Measurements from ENCODE around the gene FRMPD2. TPM values are rescaled to one million over a fixed set of nuclear protein-coding genes. Genes with fewer than 3 reads are reported as not detected.

FRMPD2 gene
- polyA plus RNA-seq, 1 of the 3 experiments (the other 2 are of a cell fraction) = 0.02 TPM

GRCh38 chr10:48240196-48240595, 34.3 kb downstream of the FRMPD2 start:
- H3K4me3 ChIP-seq (ENCODE audit: low read depth in 2 of 2, low read length in 1 of 2) = no peak overlapping the region
- no peaks in the 10 kb centered on the region for H3K9me3 ChIP-seq
- H3K4me1 ChIP-seq (ENCODE audit: control insufficient read depth in 1 of 2, insufficient read depth in 2 of 2, low read depth in 1 of 2, low read length in 1 of 2) = peaks cover 0 to 3% of the 10 kb centered on the region in 2 experiments; a peak in 1 of 4 replicates
- POLR2A ChIA-PET = no interaction called here
- H3K27ac ChIP-seq (ENCODE audit: low read depth in 2 of 2, low read length in 1 of 2) = no peak overlapping the region
- DNase-seq = no peak
- H3K4me2 ChIP-seq = no peak overlapping the region
- no peaks in the 10 kb centered on the region for H3K79me2 ChIP-seq (ENCODE audit: insufficient read depth)
- H3K9me2 ChIP-seq = no peaks in the 10 kb centered on the region
- H3K27me3 ChIP-seq (ENCODE audit: insufficient read depth) = no peaks in the 10 kb centered on the region
- H2AFZ ChIP-seq (ENCODE audit: low read depth) = no peak overlapping the region
- H4K20me1 ChIP-seq (ENCODE audit: insufficient read depth) = no peaks in the 10 kb centered on the region
- no peak overlapping the region for H3K9ac ChIP-seq
- WGBS (ENCODE audit: low lambda C conversion rate) = 74% methylated on average over 7 of the region's 7 CpGs
- CTCF ChIA-PET = interaction anchor here (1.3 kb wide), 1 partner anchor 9 kb away, joined by 3 read pairs; no protein-coding TSS in a partner anchor
- no peaks in the 10 kb centered on the region for H3F3A ChIP-seq (replicated peaks; ENCODE audit: insufficient read depth)
- TF ChIP-seq GATA2 (CRISPR knock-in tag; IDR thresholded peaks at IDR 0.05) (no peak), FOXJ3 (CRISPR knock-in tag; IDR thresholded peaks at IDR 0.05) (no peak), RCOR1 (IDR thresholded peaks at IDR 0.05; ENCODE audit: low read length) (no peak), POLR2AphosphoS5 (IDR thresholded peaks at IDR 0.05; ENCODE audit: low read depth, low read length) (no peak), SMC3 (IDR thresholded peaks at IDR 0.05; ENCODE audit: low read depth, low read length) (no peak), JUND (IDR thresholded peaks at IDR 0.05) (no peak), REST (IDR thresholded peaks at IDR 0.05; ENCODE audit: low read depth, low read length) (no peak), RAD21 (IDR thresholded peaks at IDR 0.05; ENCODE audit: low read length) (no peak), ELF1 (IDR thresholded peaks at IDR 0.05) (no peak)
- no peaks in the 10 kb centered on the region for H3K36me3 ChIP-seq (replicated peaks in 1 of 2; ENCODE audit: control insufficient read depth in 1 of 2, insufficient read depth in 2 of 2, low read length in 1 of 2)

DNA sequence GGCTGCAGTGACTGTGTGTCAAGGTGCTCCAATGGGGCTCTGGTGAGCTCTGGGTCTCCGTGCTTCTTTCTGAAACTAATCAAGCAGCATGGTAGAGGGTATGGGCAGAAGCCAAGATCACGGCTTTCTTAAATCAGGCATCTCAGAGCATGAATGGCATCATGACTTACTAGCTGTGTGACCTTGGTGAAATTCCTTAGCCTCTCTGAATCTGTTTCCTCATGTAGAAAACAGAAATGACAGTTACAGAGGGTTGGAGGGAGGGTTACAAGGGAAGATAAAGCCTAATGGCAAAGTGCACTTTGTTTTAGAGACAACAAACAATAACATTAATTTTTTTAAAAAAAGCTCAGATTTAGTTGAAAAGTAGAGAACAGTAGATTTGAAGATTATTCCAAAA, 34.9 kb downstream of the FRMPD2 start:
- WGBS (ENCODE audit: low lambda C conversion rate) = 33% methylated on average over 2 of the region's 2 CpGs
- H3K27ac ChIP-seq (ENCODE audit: low read depth in 2 of 2, low read length in 1 of 2) = no peak overlapping the region
- H3K4me3 ChIP-seq (ENCODE audit: low read depth in 2 of 2, low read length in 1 of 2) = no peak overlapping the region
- H3K9me2 ChIP-seq = no peaks in the 10 kb centered on the region
- no peak overlapping the region for H3K4me2 ChIP-seq
- no peaks in the 10 kb centered on the region for H3K79me2 ChIP-seq (ENCODE audit: insufficient read depth)
- DNase-seq = no peak
- CTCF ChIA-PET = interaction anchor here (1.3 kb wide), 1 partner anchor 8 kb away, joined by 3 read pairs; no protein-coding TSS in a partner anchor
- H3K27me3 ChIP-seq (ENCODE audit: insufficient read depth) = no peaks in the 10 kb centered on the region
- no peaks in the 10 kb centered on the region for H3K9me3 ChIP-seq
- no peak overlapping the region for H2AFZ ChIP-seq (ENCODE audit: low read depth)
- H3K9ac ChIP-seq = no peak overlapping the region
- no peaks in the 10 kb centered on the region for H3K36me3 ChIP-seq (replicated peaks in 1 of 2; ENCODE audit: control insufficient read depth in 1 of 2, insufficient read depth in 2 of 2, low read length in 1 of 2)
- H3F3A ChIP-seq (replicated peaks; ENCODE audit: insufficient read depth) = no peaks in the 10 kb centered on the region
- peaks cover 0 to 3% of the 10 kb centered on the region in 2 experiments; a peak in 1 of 4 replicates for H3K4me1 ChIP-seq (ENCODE audit: control insufficient read depth in 1 of 2, insufficient read depth in 2 of 2, low read depth in 1 of 2, low read length in 1 of 2)
- POLR2A ChIA-PET = no interaction called here
- no peaks in the 10 kb centered on the region for H4K20me1 ChIP-seq (ENCODE audit: insufficient read depth)
- TF ChIP-seq RFX5 (IDR thresholded peaks at IDR 0.05; ENCODE audit: low read length) (no peak), PBX3 (IDR thresholded peaks at IDR 0.05) (no peak), GABPA (IDR thresholded peaks at IDR 0.05; ENCODE audit: low read depth) (no peak), RXRA (IDR thresholded peaks at IDR 0.05; ENCODE audit: borderline replicate concordance, low read depth) (no peak), RCOR1 (IDR thresholded peaks at IDR 0.05; ENCODE audit: low read length) (no peak), TCF12 (IDR thresholded peaks at IDR 0.05) (no peak), MXI1 (IDR thresholded peaks at IDR 0.05; ENCODE audit: low read depth, low read length) (no peak), YY1 (IDR thresholded peaks at IDR 0.05; ENCODE audit: low read depth) (no peak), EP300 (IDR thresholded peaks at IDR 0.05; ENCODE audit: borderline replicate concordance in 1 of 2, low read depth in 1 of 2, low read length in 1 of 2) (no peak)
- TF ChIP-seq, protein P1, sequence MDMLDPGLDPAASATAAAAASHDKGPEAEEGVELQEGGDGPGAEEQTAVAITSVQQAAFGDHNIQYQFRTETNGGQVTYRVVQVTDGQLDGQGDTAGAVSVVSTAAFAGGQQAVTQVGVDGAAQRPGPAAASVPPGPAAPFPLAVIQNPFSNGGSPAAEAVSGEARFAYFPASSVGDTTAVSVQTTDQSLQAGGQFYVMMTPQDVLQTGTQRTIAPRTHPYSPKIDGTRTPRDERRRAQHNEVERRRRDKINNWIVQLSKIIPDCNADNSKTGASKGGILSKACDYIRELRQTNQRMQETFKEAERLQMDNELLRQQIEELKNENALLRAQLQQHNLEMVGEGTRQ (IDR thresholded peaks at IDR 0.05; ENCODE audit: borderline replicate concordance, low read depth, low read length) = no peak
- TF ChIP-seq, protein P2, sequence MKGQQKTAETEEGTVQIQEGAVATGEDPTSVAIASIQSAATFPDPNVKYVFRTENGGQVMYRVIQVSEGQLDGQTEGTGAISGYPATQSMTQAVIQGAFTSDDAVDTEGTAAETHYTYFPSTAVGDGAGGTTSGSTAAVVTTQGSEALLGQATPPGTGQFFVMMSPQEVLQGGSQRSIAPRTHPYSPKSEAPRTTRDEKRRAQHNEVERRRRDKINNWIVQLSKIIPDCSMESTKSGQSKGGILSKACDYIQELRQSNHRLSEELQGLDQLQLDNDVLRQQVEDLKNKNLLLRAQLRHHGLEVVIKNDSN (IDR thresholded peaks at IDR 0.05; ENCODE audit: borderline replicate concordance, low read depth) = no peak
- TF ChIP-seq, protein P3, sequence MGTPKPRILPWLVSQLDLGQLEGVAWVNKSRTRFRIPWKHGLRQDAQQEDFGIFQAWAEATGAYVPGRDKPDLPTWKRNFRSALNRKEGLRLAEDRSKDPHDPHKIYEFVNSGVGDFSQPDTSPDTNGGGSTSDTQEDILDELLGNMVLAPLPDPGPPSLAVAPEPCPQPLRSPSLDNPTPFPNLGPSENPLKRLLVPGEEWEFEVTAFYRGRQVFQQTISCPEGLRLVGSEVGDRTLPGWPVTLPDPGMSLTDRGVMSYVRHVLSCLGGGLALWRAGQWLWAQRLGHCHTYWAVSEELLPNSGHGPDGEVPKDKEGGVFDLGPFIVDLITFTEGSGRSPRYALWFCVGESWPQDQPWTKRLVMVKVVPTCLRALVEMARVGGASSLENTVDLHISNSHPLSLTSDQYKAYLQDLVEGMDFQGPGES (IDR thresholded peaks at IDR 0.05; ENCODE audit: low read depth, low read length) = no peak
- TF ChIP-seq, protein P4, sequence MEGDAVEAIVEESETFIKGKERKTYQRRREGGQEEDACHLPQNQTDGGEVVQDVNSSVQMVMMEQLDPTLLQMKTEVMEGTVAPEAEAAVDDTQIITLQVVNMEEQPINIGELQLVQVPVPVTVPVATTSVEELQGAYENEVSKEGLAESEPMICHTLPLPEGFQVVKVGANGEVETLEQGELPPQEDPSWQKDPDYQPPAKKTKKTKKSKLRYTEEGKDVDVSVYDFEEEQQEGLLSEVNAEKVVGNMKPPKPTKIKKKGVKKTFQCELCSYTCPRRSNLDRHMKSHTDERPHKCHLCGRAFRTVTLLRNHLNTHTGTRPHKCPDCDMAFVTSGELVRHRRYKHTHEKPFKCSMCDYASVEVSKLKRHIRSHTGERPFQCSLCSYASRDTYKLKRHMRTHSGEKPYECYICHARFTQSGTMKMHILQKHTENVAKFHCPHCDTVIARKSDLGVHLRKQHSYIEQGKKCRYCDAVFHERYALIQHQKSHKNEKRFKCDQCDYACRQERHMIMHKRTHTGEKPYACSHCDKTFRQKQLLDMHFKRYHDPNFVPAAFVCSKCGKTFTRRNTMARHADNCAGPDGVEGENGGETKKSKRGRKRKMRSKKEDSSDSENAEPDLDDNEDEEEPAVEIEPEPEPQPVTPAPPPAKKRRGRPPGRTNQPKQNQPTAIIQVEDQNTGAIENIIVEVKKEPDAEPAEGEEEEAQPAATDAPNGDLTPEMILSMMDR (IDR thresholded peaks at IDR 0.05) = no peak
